Omental fat pad (tissue), 4 donors: ENCODE measurements around the gene HOXA13. TPM values are rescaled to one million over a fixed set of nuclear protein-coding genes. Genes with fewer than 3 reads are reported as not detected.

ENCODE experiments used
- ATAC-seq: fragments of 150-250 bp; one replicate; pipeline ENCODE4 v1.9.1; 2016; ENCODE audit warnings: mild to moderate bottlenecking, moderate library complexity; ENCODE audit not compliant: low FRiP score
- DNase-seq: peaks from one replicate; pipeline ENCODE4 v3.0.0-alpha.2; 2019; ENCODE audit warnings: low spot score
- CTCF ChIP-seq, 3 donors: fragments of 450-650 bp; IDR thresholded peaks; one replicate each; pipeline ENCODE4 v1.5.1; 2016 to 2017; ENCODE audit warnings: antibody characterized with exemption in 3 of 3, mild to moderate bottlenecking in 3 of 3, moderate library complexity in 2 of 3
- small RNA-seq: library from RNA; depleted of rRNA; stranded (forward); fragments of <200 nt; gene quantifications from one replicate; pipeline ENCODE3, GENCODE V24; 2016
- total RNA-seq, 4 donors: library from RNA; depleted of rRNA; stranded (reverse); fragments of >200 nt; gene quantifications; one replicate each; pipeline ENCODE4 v1.1.0, GENCODE V29; 2016

The HOXA13 gene
- total RNA-seq, 4 donors from 2014 or later, result not detected

- TF ChIP-seq CTCF (IDR thresholded peaks at IDR 0.05), result no peak
- ATAC-seq (no peak), DNase-seq (peak; percentile 21)
Measured at GRCh38 chr7:27145165-27145913, 54.6 kb downstream of the HOXA13 start.

DNA sequence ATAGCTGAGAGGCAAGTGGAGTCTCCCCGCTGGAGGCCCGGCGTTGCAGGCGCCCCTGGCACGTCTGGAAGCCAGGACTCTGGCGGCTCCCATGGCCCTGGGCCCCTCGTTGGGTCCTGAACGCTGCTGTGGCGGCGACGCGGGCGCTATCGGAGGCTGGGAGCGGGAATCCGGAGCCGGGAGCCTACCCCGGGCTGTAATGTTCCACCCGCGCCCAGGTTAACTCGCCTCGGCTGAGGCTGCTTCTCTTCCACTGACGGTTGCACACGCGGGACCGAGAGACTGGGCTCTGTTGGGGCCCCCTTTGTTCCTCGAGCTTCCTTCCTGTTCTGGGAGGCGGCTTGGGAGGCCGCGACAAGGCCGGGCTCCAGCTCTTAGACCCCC is 55.1 kb downstream of the HOXA13 start:
- DNase-seq (peak; percentile 21), ATAC-seq (no peak)
- TF ChIP-seq CTCF (IDR thresholded peaks at IDR 0.05), result no peak

Small RNA genes lying within 50 kb of the gene (small RNA-seq; reads per million reads assigned to genes)
- gene AC004080.5, result not detected
- not detected for gene RF02140
- gene RF02141, result not detected

Other genes starting within 250 kb of the HOXA13 start
- gene HOXA1, start 104.1 kb downstream of the HOXA13 start, total RNA-seq, result under 1 TPM; 0.56 to 0.84 (median 0.77) TPM
- 1 to 10 TPM; 1.1 to 3.5 (median 1.5) TPM for gene HOXA2, start 97.4 kb downstream of the HOXA13 start, total RNA-seq
- gene HOXA4, start 69.3 kb downstream of the HOXA13 start, total RNA-seq, result 1 to 10 TPM; 1.6 to 5.7 (median 3.1) TPM
- 10 to 100 TPM; 10.4 to 39.4 (median 26.5) TPM for gene HOXA5, start 56.4 kb downstream of the HOXA13 start, total RNA-seq
- gene HOXA6, start 52.3 kb downstream of the HOXA13 start, total RNA-seq, result 10 to 100 TPM in 1 of 4 donors, 1 to 10 TPM in 3; 1.1 to 13.1 (median 6.4) TPM
- 10 to 100 TPM in 1 of 4 donors, 1 to 10 TPM in 3; 1.8 to 11.0 (median 4.3) TPM for gene HOXA3, start 47.5 kb downstream of the HOXA13 start, total RNA-seq
- 1 to 10 TPM; 4.6 to 6.1 (median 5.3) TPM for gene HOXA7, start 43.4 kb downstream of the HOXA13 start, total RNA-seq
- gene HOXA9, start 34.6 kb downstream of the HOXA13 start, total RNA-seq, result 1 to 10 TPM in 2 of 4 donors, under 1 TPM in 1, not detected in 1; 0.19 to 2.4 (median 1.0) TPM
- gene HOXA10, start 25.8 kb downstream of the HOXA13 start, total RNA-seq, result 1 to 10 TPM in 2 of 4 donors, under 1 TPM in 2; 0.56 to 1.9 (median 1.2) TPM
- not detected for gene HOXA11, start 14.9 kb downstream of the HOXA13 start, total RNA-seq
- gene EVX1, start 42.7 kb upstream of the HOXA13 start, total RNA-seq, result not detected